GM23248 (cell line): Measurements from ENCODE around the gene MAST3. TPM values are rescaled to one million over a fixed set of nuclear protein-coding genes. Genes with fewer than 3 reads are reported as not detected.

Experiments used
- DNase-seq: peaks from one replicate; pipeline ENCODE4 v3.0.0-alpha.2; 2015
- H2AFZ ChIP-seq: fragments of 200-600 bp; sonication (generic); 2 replicates; pipeline ENCODE4 v1.6.1; 2016; ENCODE audit warnings: antibody characterized with exemption
- H3F3A ChIP-seq: fragments of 200-600 bp; sonication (generic); 2 replicates; pipeline ENCODE4 v1.6.1; 2016; ENCODE audit warnings: mild to moderate bottlenecking, antibody characterized with exemption, mixed run types; ENCODE audit not compliant: insufficient read depth
- H3K27ac ChIP-seq: fragments of 200-600 bp; sonication (generic); 2 replicates; pipeline ENCODE4 v1.5.1; 2016; ENCODE audit warnings: mild to moderate bottlenecking
- H3K27me3 ChIP-seq: fragments of 200-600 bp; sonication (generic); replicated peaks from 2 replicates; pipeline ENCODE4 v1.6.1; 2016; ENCODE audit warnings: mild to moderate bottlenecking; ENCODE audit not compliant: insufficient read depth
- H3K36me3 ChIP-seq: fragments of 200-600 bp; sonication (generic); 2 replicates; pipeline ENCODE4 v1.6.1; 2016; ENCODE audit warnings: low read depth, mild to moderate bottlenecking
- H3K4me1 ChIP-seq: fragments of 200-600 bp; sonication (generic); 2 replicates; pipeline ENCODE4 v1.6.1; 2016; ENCODE audit warnings: mild to moderate bottlenecking; ENCODE audit not compliant: insufficient read depth
- H3K4me2 ChIP-seq: fragments of 200-600 bp; sonication (generic); one replicate; pipeline ENCODE4 v1.6.1; 2016; ENCODE audit warnings: mild to moderate bottlenecking; ENCODE audit not compliant: unreplicated experiment
- H3K4me3 ChIP-seq: fragments of 200-600 bp; sonication (generic); 2 replicates; pipeline ENCODE4 v1.5.1; 2016; ENCODE audit warnings: mild to moderate bottlenecking
- H3K79me2 ChIP-seq: fragments of 200-600 bp; sonication (generic); 2 replicates; pipeline ENCODE4 v1.6.1; 2016; ENCODE audit warnings: mild to moderate bottlenecking; ENCODE audit not compliant: insufficient read depth
- H3K9ac ChIP-seq: fragments of 200-600 bp; sonication (generic); 2 replicates; pipeline ENCODE4 v1.6.1; 2016; ENCODE audit warnings: mild to moderate bottlenecking
- H3K9me2 ChIP-seq: fragments of 200-600 bp; sonication (generic); 2 replicates; pipeline ENCODE4 v1.6.1; 2016; ENCODE audit warnings: mixed run types, mild to moderate bottlenecking, moderate library complexity; ENCODE audit not compliant: insufficient read depth
- H3K9me3 ChIP-seq: fragments of 200-600 bp; sonication (generic); one replicate; pipeline ENCODE4 v1.6.1; 2017; ENCODE audit warnings: low read depth
- H4K20me1 ChIP-seq: fragments of 200-600 bp; sonication (generic); 2 replicates; pipeline ENCODE4 v1.6.0; 2016; ENCODE audit not compliant: insufficient read depth
- EZH2 ChIP-seq: fragments of 200-600 bp; sonication (generic); IDR thresholded peaks from 2 replicates; pipeline ENCODE4 v1.6.1; 2018; ENCODE audit warnings: antibody characterized with exemption, mild to moderate bottlenecking; ENCODE audit not compliant: insufficient read depth, poor library complexity, severe bottlenecking
- EZH2phosphoT487 ChIP-seq: fragments of 200-600 bp; sonication (generic); IDR thresholded peaks from 2 replicates; pipeline ENCODE4 v1.6.1; 2018; ENCODE audit warnings: antibody characterized with exemption, moderate library complexity, mild to moderate bottlenecking, low read depth; ENCODE audit not compliant: insufficient read depth
- WGBS, 2 experiments: methylation state at CpG; one replicate each; pipeline ENCODE4 v1.1.6; 2015 to 2017; ENCODE audit warnings: low lambda C conversion rate in 2 of 2, low coverage in 1 of 2; ENCODE audit errors: missing lambda C conversion rate in 2 of 2; 5-methylcytosine and 5-hydroxymethylcytosine counted together
- in situ Hi-C: fragments of 300-500 bp; cut with MboI; formaldehyde crosslinking; loops from 2 replicates; pipeline ENCODE4 v1.15.0; 2020
- polyA plus RNA-seq: library from polyadenylated mRNA; unstranded; fragments of >200 nt; fragmentation: Nextera tagmentation; extraction: Ambion mirVana; gene quantifications from 2 replicates; pipeline ENCODE4 v1.2.1, GENCODE V29; 2016
- total RNA-seq: library from RNA; depleted of rRNA; stranded (reverse); fragments of >200 nt; shearing (Covaris generic); gene quantifications from 2 replicates; pipeline ENCODE4 v1.2.3, GENCODE V29; 2014; rRNA removed

Gene MAST3
- total RNA-seq, result 3.2 and 3.8 TPM in 2 replicates
- 5.6 and 6.1 TPM in 2 replicates for polyA plus RNA-seq

GRCh38 chr19:18097217-18097992 lies at the start of gene MAST3:
Gene MAST3 (plus strand): TSS chr19:18097778. CDS start chr19:18097793, 15 bp downstream.
- TF ChIP-seq EZH2phosphoT487 (no peak), EZH2 (no peak)
- H2AFZ ChIP-seq, result peak within 1 kb of the TSS; percentile 76
- H3F3A ChIP-seq, result 0 out of 2 replicates have a peak, but pooled peaks cover 5% of the 10 kb centered on the region
- no peaks in the 10 kb centered on the region for H3K9me2 ChIP-seq
- DNase-seq, result peak; percentile 94
- in situ Hi-C loops, result no loop called here
- no peaks in the 10 kb centered on the region for H3K79me2 ChIP-seq
- H3K4me1 ChIP-seq, result no peaks in the 10 kb centered on the region; the same call in 1 of the 2 replicates
- H3K27ac ChIP-seq, result no peak within 1 kb of the TSS
- peak within 1 kb of the TSS; percentile 50 for H3K9ac ChIP-seq
- WGBS, 2 experiments, result 26 to 48% methylated on average over 24 to 41 of the region's 54 CpGs
- H4K20me1 ChIP-seq, result no peaks in the 10 kb centered on the region
- peak within 1 kb of the TSS; percentile 94 for H3K4me2 ChIP-seq
- no peaks in the 10 kb centered on the region for H3K36me3 ChIP-seq
- H3K9me3 ChIP-seq, result no peaks in the 10 kb centered on the region
- H3K27me3 ChIP-seq, result no peaks in the 10 kb centered on the region; the same call in 1 of the 2 replicates
- H3K4me3 ChIP-seq, result peak within 1 kb of the TSS; percentile 70

GRCh38 chr19:18049385-18049784 lies 48.2 kb upstream of the MAST3 start:
- no peak overlapping the region for H3K9ac ChIP-seq
- H2AFZ ChIP-seq, result no peak overlapping the region
- H3K36me3 ChIP-seq, result no peaks in the 10 kb centered on the region
- peaks cover 19% of the 10 kb centered on the region for H3K4me1 ChIP-seq
- H3F3A ChIP-seq, result peaks cover 32% of the 10 kb centered on the region
- H3K4me2 ChIP-seq, result no peak overlapping the region
- WGBS, 2 experiments, result 43 to 44% methylated on average over 10 of the region's 10 CpGs
- H3K9me3 ChIP-seq, result no peaks in the 10 kb centered on the region
- H3K79me2 ChIP-seq, result no peaks in the 10 kb centered on the region
- no peaks in the 10 kb centered on the region for H3K9me2 ChIP-seq
- H3K27ac ChIP-seq, result no peak overlapping the region
- in situ Hi-C loops, result no loop called here
- H3K27me3 ChIP-seq, result no peaks in the 10 kb centered on the region
- TF ChIP-seq EZH2, result no peak
- TF ChIP-seq EZH2phosphoT487, result no peak
- H3K4me3 ChIP-seq, result no peak overlapping the region
- no peaks in the 10 kb centered on the region for H4K20me1 ChIP-seq
- DNase-seq, result peak; percentile 63

GRCh38 chr19:18051887-18052286 lies 45.7 kb upstream of the MAST3 start:
- Histone ChIP-seq H3K79me2 (no peaks in the 10 kb centered on the region), H3K9ac (peak overlapping the region; percentile 42), H3K36me3 (no peaks in the 10 kb centered on the region), H3K9me2 (no peaks in the 10 kb centered on the region), H4K20me1 (no peaks in the 10 kb centered on the region), H3K27me3 (no peaks in the 10 kb centered on the region), H3K4me3 (peak overlapping the region; percentile 21), H3F3A (peaks cover 15% of the 10 kb centered on the region), H3K27ac (no peak overlapping the region), H3K4me1 (0 out of 2 replicates have a peak, but pooled peaks cover 3% of the 10 kb centered on the region), H3K4me2 (peak overlapping the region; percentile 61), H2AFZ (peak overlapping the region; percentile 62), H3K9me3 (no peaks in the 10 kb centered on the region)
- DNase-seq, result peak; percentile 40
- 4 to 5% methylated on average over 27 to 31 of the region's 31 CpGs for WGBS, 2 experiments
- TF ChIP-seq EZH2phosphoT487 (no peak), EZH2 (no peak)
- in situ Hi-C loops, result loop anchor here (10.0 kb wide), 1 partner anchor 47 kb away; the partner anchor contains the start of gene ARRDC2

- H3K4me1 ChIP-seq, result 0 out of 2 replicates have a peak, but pooled peaks cover 3% of the 10 kb centered on the region
- in situ Hi-C loops, result loop anchor here (10.0 kb wide), 1 partner anchor 49 kb away; the partner anchor contains the start of gene ARRDC2
- H3K79me2 ChIP-seq, result no peaks in the 10 kb centered on the region
- TF ChIP-seq EZH2phosphoT487, result no peak
- no peak for TF ChIP-seq EZH2
- H3F3A ChIP-seq, result peaks cover 20% of the 10 kb centered on the region
- H3K4me3 ChIP-seq, result no peak overlapping the region
- peak overlapping the region; percentile 20 for H3K4me2 ChIP-seq
- no peaks in the 10 kb centered on the region for H3K27me3 ChIP-seq
- no peak overlapping the region for H3K9ac ChIP-seq
- H2AFZ ChIP-seq, result no peak overlapping the region
- no peaks in the 10 kb centered on the region for H3K9me3 ChIP-seq
- H3K27ac ChIP-seq, result no peak overlapping the region
- no peaks in the 10 kb centered on the region for H3K36me3 ChIP-seq
- DNase-seq, result peak; percentile 58
- no peaks in the 10 kb centered on the region for H4K20me1 ChIP-seq
- H3K9me2 ChIP-seq, result no peaks in the 10 kb centered on the region
- WGBS, 2 experiments, result 37 to 38% methylated on average over 9 of the region's 9 CpGs
These were observed 43.9 kb upstream of the MAST3 start for GRCh38 chr19:18053576-18054219.
